GM18951 (cell line): ENCODE measurements around the gene RHOA.
A peak's percentile ranks its signal among the peaks of the same experiment; 100 is the strongest.
"Not testable (repeated sequence)": the region's sequence is repeated elsewhere in the genome, so short reads cannot be mapped to it uniquely, and the experiment has no call there.

Experiments
- POLR2A ChIP-seq: IDR thresholded peaks from 4 replicates; pipeline ENCODE4 v1.6.1; 2011; ENCODE audit warnings: mild to moderate bottlenecking; ENCODE audit not compliant: insufficient read length, insufficient read depth; ENCODE audit errors: extremely low read depth
- in situ Hi-C: fragments of 300-500 bp; cut with MboI; formaldehyde crosslinking; loops from one replicate; pipeline ENCODE4 v1.12.0; 2022; ENCODE audit warnings: low sequenced_read_pairs, mixed read lengths, inconsistent platforms; ENCODE audit not compliant: unreplicated experiment

The RHOA gene

DNA sequence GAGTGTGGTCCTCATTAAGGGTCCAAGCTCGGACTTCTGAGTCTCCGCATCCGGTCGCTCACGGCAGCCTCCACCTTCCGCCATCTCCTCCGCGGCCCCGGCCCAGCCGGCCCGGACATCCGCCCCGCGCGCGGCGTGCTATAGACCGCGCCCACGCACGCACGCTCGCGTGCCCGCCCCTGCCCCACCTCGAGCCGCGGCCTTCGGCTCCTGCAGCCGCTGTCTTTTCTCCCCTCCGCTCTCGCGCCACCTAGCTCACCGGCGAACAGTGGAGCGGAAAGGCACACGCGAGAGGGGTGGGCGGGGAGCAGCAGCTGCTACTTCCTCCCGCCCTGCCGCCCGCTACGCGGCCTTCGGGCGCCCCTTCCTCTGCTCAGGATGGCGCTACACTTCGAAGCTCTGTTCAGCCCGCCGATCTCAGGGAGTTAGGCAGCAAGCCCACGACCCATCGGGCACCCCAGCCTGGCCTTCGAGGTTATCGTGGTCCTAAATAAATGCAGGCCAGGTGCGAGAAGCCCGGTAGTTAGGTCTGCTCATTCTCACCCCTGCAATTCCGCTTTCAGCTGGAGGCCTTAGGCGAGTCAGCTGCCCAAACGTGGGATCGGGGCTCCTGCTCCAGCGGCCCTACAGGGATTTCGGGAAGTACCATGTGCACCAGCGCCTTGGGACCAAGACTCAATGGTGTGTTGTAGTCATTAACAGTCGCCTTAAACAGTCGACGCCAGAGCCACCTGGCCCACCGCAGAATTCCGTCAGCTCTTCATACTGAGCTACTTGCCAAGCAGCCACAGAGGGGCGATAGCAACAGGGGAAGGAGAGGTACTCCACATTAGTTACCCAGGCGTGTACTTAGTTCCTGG is 71.6 kb downstream of the RHOA start, which contains the start of gene USP4:
TSS of gene USP4 (minus strand) at position 113 of the 860 bp plus-strand sequence. CDS start at position 84, 29 bp downstream.
- peak; percentile 96 for TF ChIP-seq POLR2A
- in situ Hi-C loops, result no loop called here

DNA sequence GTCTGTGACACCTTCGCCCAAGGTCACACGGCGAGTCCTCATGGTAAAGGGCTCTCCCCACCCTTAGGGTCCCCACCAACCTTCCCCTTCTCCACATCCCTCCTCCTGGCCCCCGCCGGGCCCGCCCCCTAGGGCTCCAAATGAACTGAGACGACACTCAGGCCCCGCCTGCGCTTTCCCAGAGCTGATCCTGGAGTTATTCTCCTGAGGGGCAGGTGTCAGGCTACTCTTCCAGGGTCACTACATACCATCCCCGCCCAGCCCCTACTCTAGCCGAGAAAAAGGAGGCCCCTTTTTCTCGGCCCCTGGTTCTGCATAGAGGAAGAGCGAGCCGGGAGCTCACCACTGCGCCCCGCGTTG is 72.2 kb downstream of the RHOA start:
- in situ Hi-C loops, result no loop called here
- TF ChIP-seq POLR2A, result no peak

DNA sequence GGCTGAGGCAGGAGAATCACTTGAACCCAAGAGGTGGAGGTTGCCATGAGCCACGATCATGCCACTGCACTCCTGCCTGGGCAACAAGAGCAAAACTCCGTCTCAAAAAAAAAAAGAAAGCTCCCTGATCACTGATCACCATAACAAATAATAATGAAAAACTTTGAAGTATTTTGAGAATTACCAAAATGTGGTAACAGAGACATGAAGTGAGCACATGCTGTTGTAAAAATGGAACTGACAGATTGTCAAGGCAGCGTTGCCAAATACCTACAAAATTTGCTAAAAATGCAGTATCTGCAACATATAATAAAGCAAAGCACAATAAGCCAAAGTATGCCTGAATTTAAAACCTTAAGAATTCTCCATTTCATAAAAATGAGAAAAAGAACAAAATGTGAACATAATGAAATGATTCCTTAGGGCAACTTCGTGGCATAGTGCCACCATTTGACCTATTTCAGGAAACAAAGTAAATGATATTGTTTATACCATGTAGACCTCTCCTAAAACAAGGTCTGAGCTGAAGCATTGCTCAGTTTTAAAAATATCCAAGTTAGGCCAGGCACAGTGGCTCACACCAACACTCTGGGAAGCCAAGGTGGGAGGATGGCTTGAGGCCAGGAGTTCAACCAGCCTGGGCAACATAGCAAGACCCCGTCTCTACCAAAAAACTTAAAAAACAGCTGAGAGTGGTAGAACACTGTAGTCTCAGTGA is 77.7 kb downstream of the RHOA start:
- in situ Hi-C loops, result no loop called here
- TF ChIP-seq POLR2A, result no peak

- in situ Hi-C loops, result no loop called here
Measured at GRCh38 chr3:49333091-49333490, 78.7 kb downstream of the RHOA start.

GRCh38 chr3:49329186-49329585 is 82.6 kb downstream of the RHOA start:
- in situ Hi-C loops, result no loop called here
- TF ChIP-seq POLR2A, result no peak

More at GRCh38 chr3:49333091-49333490, 78.7 kb downstream of the RHOA start:
- no peak for TF ChIP-seq POLR2A

DNA sequence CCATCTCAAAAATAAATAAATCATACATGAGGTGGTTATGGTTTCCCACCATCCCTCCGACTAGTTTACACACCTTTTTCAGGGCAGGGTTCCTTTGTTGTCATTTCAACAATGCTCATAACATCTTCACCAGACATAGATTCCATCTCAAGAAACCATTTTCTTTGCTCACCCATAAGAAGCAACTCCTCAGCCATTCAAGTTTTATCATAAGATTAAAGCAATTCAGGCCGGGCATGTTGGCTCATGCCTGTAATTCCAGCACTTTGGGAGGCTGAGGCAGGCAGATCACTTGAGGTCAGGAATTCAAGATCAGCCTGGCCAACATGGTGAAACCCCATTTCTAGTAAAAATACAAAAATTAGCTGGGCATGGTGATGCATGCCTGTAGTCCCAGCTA is 83.4 kb downstream of the RHOA start:
- in situ Hi-C loops, result not testable (repeated sequence)

DNA sequence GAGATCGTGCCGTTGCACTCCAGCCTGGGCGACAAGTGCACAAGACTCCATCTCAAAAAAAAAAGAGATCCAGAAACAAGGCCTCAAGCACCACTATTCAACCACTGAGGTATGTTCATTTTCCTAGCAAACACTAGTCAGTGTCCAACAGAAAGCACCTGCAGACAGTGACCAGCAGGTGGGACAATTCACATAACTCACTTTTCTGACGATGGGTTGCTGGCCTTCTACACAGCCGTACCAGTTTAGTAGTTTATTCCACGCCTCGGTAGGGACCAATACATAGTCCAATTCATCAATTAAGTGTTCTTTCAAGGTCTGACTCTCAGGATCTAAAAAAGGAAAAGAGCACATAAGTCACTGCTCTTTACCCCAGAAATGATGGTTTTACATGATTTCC is 84.3 kb downstream of the RHOA start:
- TF ChIP-seq POLR2A, result no peak
- in situ Hi-C loops, result no loop called here

DNA sequence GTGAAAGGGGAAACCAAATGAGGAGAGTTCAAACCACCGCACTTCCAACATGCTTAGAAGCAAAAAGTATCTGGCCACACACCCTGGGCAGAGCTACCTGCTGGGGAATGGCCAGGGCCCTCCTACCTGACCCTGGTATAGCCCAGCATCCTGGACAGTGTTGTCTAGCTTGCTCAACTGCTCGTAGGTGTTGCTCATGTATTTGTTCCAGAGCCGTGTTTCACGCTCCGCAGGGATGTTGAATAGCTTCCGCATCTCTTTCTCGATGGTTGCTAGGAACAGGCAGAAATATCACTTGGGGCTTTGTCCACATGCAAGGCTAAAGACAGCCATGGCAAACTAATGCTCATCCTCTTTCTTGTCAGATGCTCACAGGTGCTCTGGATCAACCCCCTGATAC is 87.0 kb downstream of the RHOA start:
- in situ Hi-C loops, result no loop called here
- TF ChIP-seq POLR2A, result no peak

DNA sequence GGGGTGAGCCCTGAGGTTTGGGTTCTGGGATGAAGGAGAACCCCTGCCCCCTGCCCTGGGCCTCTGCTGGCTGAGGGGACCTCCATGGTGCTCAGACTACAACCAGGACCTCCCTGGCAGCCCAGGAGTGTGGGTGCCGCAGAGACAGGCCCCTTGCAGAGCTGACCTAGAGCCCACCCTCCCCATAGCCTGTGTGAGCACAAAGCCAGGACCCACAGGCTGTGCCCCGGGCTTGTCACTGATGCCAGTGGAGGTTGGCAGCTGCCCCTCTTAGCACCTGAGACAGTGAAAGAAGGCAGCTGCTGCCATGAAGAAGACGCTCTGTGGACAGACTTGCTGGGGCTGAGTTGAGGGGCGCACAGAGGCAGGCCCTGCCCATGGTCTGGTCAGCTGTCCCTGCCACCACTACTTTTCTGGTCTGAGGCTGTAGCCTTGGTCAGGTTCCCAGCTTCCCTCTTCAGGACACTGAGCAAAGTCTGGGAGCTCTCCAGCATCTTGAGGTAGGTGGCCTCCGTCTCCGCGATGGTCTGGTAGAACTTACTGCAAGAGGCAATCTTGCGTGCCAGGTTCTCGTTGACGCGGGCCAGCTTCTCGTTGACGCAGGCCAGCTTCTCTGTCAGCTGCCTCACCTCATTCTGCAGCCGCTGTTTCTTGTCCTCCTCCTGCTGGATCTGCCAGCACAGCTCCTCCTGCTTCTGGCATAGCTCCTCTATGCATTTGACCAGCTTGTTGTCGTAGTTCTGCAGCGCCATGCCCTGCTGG is 94.9 kb downstream of the RHOA start:
- in situ Hi-C loops, result no loop called here
- TF ChIP-seq POLR2A, result no peak

DNA sequence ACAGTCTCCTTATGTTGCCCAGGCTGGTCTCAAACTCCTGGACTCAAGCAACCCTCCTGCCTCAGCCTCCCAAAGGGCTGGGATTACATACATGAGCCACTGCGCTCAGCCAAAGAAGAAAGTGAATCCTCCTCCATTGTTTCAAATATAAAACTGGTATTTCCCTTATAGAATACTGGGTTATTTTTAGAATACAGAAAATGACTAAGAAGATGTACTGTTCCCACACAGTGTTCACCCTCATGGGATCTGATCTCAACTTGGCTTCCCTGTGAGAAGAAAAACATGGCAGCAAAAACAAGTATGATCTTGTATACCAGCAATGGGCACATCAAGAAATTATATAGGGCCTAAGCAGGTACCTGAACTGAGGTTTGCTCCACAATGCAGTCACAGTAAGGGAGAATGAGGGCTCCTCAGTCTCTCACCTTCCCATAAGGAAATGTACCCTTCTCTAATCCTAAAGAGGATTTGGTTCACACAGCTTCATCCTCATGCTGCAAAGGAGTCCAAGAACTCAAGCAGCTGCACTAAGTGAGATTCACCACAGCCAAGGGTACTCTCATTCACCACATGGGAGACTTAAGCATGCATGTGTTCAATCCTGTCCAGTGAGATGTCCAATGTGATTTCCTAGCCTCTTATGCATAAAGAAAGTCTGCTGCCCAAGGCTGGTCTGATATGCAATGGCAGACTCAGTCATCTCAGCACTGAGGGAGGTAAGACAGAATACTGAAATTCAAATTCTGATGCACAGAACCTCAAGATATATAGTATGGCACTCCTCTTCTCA is 97.7 kb downstream of the RHOA start:
- no peak for TF ChIP-seq POLR2A
- in situ Hi-C loops, result no loop called here

DNA sequence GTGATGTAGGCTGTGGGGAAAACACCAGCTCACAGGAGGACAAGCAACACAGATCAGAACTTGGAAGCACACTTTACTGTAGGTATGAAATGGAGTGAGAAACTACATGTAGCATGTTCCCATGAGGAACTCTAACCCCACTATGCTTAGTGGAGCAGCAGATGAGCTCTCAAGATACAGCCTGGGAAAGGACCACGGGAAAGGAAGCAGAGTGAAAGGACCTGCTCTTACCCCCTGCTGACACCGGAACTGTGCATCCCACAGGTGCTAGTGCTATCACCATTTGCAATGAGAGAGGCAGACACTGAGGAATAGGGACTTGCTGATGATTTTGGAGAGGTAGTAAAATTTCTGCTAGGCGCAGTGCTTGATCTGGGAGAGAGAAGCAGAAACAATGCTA is 100.5 kb downstream of the RHOA start:
- no peak for TF ChIP-seq POLR2A
- in situ Hi-C loops, result no loop called here

DNA sequence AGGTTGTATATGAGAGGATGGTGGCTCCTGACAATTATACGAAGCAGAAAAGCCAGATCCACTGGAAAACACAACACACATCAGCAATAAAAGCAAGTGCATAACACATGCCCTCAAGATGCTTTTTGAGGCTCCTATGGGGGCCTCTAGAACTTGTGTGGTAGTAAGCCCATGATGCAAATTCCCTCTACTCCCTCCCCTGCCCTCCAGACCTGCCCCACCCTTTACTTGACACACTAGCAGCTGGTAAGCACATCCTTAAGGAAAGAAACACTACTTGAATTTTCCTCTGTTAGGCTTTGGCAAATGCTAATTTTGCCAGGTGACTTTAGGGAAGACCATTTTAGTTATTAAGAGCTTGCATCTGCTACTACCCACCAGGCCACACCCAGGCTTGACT is 101.1 kb downstream of the RHOA start:
- in situ Hi-C loops, result no loop called here

More for the DNA sequence above, 101.1 kb downstream of the RHOA start:
- TF ChIP-seq POLR2A, result no peak
